Measurements from ENCODE around the gene TBCK. TPM values are rescaled to one million over a fixed set of nuclear protein-coding genes. Genes with fewer than 3 reads are reported as not detected.
"Not testable (repeated sequence)": the region's sequence is repeated elsewhere in the genome, so short reads cannot be mapped to it uniquely, and the experiment has no call there.

TBCK gene
- total RNA-seq, 1 experiment from 2014 or later, result 13.8 TPM

DNA sequence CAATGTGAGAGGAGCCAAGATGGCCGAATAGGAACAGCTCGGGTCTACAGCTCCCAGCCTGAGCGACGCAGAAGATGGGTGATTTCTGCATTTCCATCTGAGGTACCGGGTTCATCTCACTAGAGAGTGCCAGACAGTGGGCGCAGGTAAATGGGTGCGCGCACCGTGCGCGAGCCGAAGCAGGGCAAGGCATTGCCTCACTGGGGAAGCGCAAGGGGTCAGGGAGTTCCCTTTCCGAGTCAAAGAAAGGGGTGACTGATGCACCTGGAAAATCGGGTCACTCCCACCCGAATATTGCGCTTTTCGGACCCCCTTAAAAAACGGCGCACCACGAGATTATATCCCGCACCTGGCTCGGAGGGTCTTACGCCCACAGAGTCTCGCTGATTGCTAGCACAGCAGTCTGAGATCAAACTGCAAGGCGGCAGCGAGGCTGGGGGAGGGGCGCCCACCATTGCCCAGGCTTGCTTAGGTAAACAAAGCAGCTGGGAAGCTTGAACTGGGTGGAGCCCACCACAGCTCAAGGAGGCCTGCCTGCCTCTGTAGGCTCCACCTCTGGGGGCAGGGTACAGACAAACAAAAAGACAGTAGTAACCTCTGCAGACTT, 196.0 kb downstream of the TBCK start:
- DNase-seq (ENCODE audit: low read depth), result not testable (repeated sequence)

DNA sequence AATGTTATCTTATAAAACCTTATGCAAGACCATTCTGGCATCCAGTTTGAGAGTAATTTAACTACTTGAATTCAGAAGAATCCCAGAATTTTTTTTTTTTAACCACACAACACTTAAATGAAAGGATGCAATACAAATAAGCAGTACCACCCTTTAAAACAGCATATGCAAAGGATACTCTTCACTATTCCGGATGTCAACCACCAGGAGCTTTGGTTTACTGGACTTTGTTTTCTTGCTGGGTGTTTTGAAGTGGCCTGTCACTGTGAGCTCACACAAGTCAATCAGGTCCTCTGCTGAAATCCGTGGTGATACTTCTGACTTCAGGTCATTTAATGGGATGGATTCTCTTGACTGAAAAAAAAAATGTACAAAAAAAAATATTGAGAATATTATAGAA, 200.0 kb downstream of the TBCK start:
- DNase-seq (ENCODE audit: low read depth), result no peak

DNA sequence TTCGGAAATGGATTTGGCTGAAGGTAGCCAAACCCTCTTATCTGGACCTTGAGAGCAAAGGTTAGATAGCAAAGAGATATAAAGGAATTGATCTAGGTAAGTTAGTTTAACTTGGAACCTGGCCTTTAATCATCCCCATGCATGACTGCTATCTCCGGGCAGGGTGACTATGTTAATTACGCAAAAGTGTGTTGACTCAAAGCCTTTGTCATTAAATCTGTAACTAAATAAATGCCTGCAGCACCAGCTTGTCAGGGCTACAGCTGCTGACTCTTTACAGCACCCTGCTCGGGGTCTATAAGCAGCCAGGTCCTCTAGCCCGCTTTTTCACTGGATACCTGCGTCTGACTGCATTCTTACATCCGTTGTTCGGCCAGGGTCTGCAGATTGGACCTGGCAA, 201.7 kb downstream of the TBCK start:
- no peak for DNase-seq (ENCODE audit: low read depth)

- DNase-seq (ENCODE audit: low read depth), result not testable (repeated sequence)
These were observed 204.1 kb downstream of the TBCK start for GRCh38 chr4:106111778-106112469.

GRCh38 chr4:106109929-106110328, 206.1 kb downstream of the TBCK start:
- DNase-seq (ENCODE audit: low read depth), result no peak

- DNase-seq (ENCODE audit: low read depth), result no peak
These were observed 210.3 kb downstream of the TBCK start for GRCh38 chr4:106105697-106106096.

DNA sequence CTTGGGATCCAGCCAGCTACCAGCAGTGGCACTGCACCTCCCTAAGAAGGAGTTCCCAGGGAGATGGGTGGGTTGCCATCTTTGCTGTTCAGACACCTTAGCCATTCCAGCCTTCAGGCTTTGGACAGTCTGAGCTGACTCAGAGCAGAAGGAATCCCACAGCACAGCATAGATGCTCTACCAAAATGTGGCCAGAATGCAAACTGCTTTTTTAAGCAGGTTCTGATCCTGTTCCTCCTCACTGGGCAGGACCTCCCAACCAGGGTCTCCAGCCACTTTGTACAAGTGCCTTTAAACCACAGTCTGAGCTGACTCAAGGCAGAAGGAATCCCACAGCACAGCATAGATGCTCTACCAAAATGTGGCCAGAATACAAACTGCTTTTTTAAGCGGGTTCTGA, 211.7 kb downstream of the TBCK start:
- no peak for DNase-seq (ENCODE audit: low read depth)

- no peak for DNase-seq (ENCODE audit: low read depth)
These were observed 219.6 kb downstream of the TBCK start for GRCh38 chr4:106096454-106096853.

GRCh38 chr4:106095408-106095807, 220.6 kb downstream of the TBCK start:
- no peak for DNase-seq (ENCODE audit: low read depth)

DNA sequence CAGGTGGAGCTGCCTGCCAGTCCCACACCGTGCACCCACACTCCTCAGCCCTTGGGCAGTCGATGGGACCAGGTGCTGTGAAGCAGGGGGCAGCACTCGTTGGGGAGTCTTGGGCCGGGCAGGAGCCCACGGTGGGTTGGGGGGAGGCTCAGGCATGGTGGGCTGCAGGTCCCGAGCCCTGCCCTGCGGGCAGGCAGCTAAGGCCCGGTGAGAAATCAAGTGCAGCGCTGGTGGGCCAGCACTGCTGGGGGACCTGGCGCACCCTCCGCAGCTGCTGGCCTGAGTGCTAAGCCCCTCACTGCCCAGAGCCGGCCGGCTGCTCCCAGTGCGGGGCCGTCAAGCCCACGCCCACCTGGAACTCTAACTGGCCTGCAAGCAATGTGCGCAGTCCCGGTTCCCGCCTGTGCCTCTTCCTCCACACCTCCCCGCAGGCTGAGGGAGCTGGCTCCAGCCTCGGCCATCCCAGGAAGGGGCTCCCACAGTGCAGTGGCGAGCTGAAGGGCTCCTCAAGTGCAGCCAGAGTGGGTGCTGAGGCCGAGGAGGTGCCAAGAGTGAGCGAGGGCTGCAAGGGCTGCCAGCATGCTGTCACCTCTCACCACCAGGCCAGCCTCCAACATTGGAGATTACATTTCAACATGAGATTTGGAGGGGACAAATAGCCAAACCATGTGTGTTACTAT, 223.5 kb downstream of the TBCK start:
- no peak for DNase-seq (ENCODE audit: low read depth)

DNA sequence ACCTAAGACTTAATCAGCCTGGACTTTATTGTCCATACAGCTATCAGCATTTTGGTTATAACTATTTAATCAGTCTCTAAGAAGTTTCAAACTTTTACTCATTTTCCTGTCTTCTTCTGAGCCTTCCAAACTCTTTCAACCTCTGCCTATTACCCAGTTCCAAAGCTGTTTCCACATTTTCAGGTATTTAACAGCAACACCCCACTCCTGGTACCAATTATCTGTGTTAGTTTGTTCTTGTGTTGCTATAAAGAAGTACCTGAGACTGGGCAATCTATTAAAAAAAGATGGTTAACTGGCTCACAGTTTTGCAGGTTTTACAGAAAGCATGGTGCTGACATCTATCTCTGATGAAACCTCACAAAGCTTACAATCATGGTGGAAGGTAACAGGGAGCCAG, 225.2 kb downstream of the TBCK start:
- DNase-seq (ENCODE audit: low read depth), result no peak

DNA sequence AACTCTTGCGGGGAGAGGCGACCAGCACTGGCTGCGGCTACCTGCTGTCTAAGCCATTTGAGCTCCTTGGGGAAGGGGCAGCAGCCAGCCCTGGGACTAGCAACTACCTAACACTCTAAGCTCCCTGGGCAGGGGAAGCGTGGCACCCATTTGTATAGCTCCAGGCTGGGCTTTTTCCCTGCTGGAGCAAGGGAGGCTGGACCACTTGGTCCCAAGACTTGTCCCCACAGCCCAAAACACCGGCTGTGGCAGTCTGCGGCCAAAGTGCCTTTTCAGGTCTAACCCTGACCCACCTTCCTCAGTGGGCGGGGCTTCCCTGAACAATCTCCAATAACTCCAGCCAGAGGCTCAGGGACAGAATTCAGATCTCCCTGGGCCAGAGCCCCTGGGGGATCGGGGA, 232.9 kb downstream of the TBCK start:
- no peak for DNase-seq (ENCODE audit: low read depth)

GRCh38 chr4:106080376-106080775, 235.6 kb downstream of the TBCK start:
- no peak for DNase-seq (ENCODE audit: low read depth)

- no peak for DNase-seq (ENCODE audit: low read depth)
These were observed 236.4 kb downstream of the TBCK start for GRCh38 chr4:106079616-106080015.

GRCh38 chr4:106065018-106065417, 251.0 kb downstream of the TBCK start:
- no peak for DNase-seq (ENCODE audit: low read depth)

GRCh38 chr4:106063009-106063408, 253.0 kb downstream of the TBCK start:
- no peak for DNase-seq (ENCODE audit: low read depth)

DNA sequence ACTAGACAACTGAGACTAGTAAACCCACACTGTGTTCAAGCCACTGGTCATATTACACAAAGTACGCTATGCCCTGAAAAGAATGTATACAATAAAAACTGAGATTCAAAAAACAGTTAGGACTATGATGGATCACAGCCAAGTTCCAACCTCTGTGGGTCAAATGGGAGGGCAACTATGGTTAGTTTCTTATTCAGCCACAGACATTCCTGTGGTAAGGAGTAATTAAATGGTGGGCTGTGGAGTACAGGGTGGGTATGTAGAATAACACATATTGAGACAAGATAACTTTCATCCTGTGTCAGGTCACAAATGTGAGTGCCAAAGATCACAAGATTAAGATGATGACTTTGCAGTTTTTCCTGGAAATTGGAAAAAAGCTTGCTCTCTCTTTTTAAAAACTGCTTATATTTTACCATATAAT, 253.5 kb downstream of the TBCK start:
- DNase-seq (ENCODE audit: low read depth), result peak; percentile 80

- no peak for DNase-seq (ENCODE audit: low read depth)
These were observed 257.1 kb downstream of the TBCK start for GRCh38 chr4:106058921-106059320.

GRCh38 chr4:106056914-106057313, 259.1 kb downstream of the TBCK start:
- no peak for DNase-seq (ENCODE audit: low read depth)

GRCh38 chr4:106051514-106051913, 264.5 kb downstream of the TBCK start:
- no peak for DNase-seq (ENCODE audit: low read depth)

DNA sequence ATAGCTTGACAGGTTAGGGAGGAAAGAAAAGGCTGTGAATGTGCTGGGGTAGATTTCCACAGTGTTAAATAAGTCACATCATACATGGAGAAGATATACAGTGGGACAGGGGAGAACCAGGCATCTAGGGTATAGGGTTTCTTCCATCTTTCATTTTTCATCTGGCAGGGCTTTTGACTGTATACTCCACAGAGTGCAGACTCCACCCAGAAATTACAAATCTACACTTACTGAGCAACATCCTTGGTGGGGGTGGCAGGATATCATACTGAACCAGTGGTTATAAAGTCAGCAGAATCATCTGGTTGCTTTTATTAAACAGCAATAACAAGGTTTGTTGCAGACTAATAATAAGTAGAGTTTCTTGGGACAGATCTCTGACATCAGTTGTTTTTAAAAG, 266.5 kb downstream of the TBCK start:
- DNase-seq (ENCODE audit: low read depth), result no peak

DNA sequence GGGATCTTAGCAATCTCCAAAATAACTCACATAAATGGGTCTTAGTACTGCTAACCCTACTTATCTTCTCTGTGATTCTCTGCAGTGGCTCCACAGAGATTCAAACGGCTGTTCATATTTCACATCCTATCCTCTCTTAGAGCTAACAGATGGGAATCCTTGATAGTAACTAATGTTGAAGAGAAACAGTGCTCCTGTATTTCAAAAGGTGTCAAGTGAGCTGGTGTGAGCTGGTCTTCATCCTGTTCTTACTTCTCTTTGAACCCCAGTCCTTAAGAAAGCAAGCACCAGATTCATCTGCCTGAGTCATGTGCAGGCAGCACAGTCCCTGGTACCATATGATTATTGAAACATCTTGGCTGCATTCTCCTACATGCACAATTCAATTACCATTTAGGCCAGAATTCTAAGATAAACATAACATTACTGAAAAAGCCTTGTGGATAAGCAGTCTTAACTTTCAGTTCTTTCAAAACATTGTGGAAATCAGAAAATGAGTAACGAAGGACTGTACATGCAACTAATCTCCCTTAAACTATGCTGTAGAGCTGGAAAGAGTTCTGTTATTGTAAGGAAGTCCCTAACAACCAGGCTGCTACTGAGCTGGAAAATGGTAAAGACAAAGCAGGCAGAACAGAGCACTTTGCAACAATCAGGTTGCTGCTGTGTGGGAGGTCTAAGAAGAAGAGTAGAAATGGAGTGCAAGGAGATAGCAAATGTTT, 267.6 kb downstream of the TBCK start:
- DNase-seq (ENCODE audit: low read depth), result no peak
